HG02571 (cell line): ENCODE results near the gene BRAP.
"Not testable (repeated sequence)": the region's sequence is repeated elsewhere in the genome, so short reads cannot be mapped to it uniquely, and the experiment has no call there.

Experiments used
- ATAC-seq: cut with Tn5 transposase; IDR thresholded peaks from one replicate; pipeline ENCODE4 v1.9.1; 2021; ENCODE audit warnings: mild to moderate bottlenecking, moderate library complexity; ENCODE audit not compliant: unreplicated experiment

Gene BRAP

DNA sequence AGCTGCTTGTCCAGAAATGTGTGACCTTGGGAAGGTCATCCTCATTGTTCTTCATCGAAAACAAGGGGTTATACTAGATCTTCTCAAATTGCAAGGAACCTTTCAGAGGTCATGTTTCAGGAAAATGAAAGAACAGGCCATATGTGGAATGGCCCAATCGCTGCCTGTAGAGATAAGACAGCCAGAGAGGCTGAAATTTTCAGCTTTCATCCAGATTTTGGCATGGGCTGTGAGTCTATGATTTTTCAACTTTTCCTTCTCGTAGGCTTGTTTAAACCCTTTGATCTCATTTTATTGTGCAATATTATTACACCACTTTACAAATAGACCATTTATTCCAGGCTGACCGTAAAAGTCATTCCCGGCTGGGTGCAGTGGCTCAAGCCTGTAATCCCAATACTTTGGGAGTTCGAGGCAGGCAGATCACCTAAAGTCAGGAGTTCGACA, 69.6 kb downstream of the BRAP start:
- ATAC-seq = no peak

GRCh38 chr12:111607239-111607638, 78.5 kb downstream of the BRAP start:
- no peak for ATAC-seq

GRCh38 chr12:111606767-111607230, 79.0 kb downstream of the BRAP start:
- no peak for ATAC-seq

GRCh38 chr12:111605911-111606766, 79.6 kb downstream of the BRAP start:
- no peak for ATAC-seq

- not testable (repeated sequence) for ATAC-seq
Measured at GRCh38 chr12:111602857-111603256, 82.9 kb downstream of the BRAP start.

GRCh38 chr12:111602348-111602747, 83.4 kb downstream of the BRAP start:
- no peak for ATAC-seq

GRCh38 chr12:111600986-111601385, 84.8 kb downstream of the BRAP start:
- not testable (repeated sequence) for ATAC-seq

DNA sequence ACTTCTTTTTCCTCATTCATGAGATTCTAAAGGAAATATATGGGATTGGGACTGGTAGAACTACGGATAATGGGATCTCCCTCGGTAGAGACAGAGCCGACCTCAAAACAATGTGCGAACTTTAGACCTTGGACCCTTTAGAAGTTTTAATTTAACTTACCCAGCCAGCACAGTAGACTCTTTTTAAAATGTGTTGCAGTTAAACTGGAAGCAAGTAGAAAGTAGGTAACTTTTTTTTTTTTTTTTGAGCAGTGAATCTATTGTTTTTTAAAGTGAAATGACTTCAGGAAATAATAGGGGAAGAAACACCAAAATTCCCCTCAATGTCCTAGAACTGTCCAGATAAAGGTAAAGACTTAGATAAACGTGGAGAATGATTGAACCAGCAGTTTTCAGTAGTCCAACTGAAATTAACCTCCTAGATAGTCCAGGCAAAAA, 85.5 kb downstream of the BRAP start:
- no peak for ATAC-seq

DNA sequence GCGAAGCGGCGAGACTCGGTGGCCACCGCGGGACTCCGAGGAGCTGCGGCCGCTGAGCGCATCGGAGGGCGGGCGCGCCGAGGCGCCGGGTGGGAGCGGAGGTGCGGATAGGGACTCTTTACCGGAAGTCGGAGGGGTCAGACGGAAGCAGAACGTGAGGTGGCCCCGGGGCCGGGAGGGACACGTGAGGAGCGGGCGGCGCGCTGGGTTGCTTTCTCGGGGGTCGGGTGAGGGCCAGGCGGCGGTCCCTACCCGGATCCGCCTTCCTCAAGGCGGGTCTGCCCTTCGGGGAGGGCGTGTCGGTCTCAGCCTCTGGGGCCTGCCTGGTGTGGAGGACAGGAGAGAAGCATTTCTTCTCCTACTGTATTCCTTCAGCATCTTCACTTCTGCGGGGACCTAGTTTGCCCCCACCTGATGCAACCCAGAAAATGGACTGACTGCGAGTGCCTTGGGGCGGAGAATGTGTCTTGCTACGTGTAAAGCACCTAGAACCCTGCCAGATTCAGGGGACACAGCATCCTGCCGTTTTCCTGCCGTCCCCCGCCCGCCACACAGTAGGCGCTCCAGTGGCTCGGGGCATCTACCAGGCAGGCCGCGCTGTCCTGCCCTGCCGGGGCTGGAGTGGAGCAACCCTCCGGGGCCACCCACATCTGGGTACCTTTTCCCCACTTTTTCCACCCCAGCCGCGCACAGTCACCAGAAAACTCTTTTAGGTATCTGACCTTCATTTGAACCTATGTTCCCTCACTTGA, 86.1 kb downstream of the BRAP start:
- ATAC-seq = peak; percentile 61

DNA sequence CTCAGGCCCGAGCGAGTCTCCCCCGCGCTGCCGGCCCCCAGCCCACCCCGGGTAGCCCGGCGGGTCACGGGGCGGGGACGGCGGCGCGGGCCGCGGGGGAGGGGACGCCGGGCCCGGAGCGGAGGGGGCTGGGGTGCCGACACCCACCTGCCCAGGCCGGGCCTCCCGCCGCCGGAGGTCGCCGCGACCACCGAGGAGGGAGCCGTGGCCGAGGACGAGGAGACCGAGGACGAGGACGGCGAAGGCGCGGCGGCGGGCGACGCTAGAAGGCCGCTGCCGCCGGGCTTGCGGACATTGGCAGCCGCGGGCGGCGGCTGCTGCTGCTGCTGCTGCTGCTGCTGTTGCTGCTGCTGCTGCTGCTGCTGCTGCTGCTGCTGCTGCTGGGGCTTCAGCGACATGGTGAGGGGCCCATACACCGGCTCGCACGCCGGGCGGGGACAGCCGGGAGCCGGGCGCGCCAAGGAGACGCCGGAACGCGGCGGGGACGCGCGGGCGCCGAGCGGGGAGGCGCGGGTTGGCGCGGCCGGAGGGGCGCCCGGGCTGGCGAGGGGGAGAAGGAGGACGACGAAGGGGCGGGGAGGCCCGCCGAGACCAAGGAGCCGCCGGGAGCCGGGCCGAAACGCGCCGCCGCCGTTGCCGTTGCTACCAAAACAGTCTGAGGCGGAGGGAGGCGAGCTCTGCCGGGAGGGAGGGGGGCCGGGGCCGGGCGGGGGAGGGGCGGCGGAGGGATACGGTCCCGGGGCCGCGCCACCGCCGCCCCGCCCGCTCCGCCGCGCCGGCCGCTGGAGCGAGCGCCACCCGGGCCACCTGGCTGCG, 86.9 kb downstream of the BRAP start, which contains the start of gene ATXN2:
Gene ATXN2, minus strand, starts transcription at position 679 of the 816 bp plus-strand sequence. Its CDS starts 281 bp downstream, at position 398.
- peak; percentile 43 for ATAC-seq

DNA sequence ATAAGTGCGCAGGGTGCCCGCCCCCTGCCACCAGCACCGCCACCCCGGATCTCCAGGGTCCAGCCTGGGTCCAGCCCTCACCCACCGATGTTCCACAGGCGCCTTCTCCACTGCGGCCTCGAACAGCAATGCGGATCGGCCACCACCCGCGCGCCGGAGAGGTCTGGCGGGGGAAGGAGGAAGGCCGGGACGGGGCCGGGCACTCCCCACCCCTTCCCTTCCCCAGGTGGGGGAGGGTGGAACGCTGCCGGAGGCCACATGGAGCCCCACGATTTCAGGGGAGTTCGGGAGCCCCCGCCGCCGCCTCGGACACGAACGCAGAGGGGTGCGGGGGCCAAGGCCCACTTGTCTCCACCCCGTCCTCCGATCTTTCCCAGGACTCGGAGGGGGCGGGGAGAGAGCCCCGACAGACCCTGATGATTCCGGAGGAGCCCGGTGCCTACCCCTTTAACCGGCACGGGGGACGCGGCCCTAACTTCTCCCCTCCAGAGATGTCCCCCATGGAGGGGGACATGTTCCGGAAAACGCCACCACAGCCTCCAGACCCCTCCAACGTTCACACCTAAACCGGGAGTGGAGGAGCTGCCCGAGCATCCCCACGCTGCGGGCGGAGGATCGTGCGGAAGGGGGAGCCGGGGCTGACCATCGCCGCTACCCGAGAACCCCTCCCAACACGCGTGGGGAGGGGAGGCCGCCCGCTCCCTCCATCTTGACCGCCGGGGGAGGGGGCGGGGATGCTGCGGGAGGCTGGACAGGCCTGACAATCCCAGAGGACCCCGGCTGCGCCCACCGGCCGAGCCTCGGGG, 87.7 kb downstream of the BRAP start:
- ATAC-seq = peak; percentile 1

DNA sequence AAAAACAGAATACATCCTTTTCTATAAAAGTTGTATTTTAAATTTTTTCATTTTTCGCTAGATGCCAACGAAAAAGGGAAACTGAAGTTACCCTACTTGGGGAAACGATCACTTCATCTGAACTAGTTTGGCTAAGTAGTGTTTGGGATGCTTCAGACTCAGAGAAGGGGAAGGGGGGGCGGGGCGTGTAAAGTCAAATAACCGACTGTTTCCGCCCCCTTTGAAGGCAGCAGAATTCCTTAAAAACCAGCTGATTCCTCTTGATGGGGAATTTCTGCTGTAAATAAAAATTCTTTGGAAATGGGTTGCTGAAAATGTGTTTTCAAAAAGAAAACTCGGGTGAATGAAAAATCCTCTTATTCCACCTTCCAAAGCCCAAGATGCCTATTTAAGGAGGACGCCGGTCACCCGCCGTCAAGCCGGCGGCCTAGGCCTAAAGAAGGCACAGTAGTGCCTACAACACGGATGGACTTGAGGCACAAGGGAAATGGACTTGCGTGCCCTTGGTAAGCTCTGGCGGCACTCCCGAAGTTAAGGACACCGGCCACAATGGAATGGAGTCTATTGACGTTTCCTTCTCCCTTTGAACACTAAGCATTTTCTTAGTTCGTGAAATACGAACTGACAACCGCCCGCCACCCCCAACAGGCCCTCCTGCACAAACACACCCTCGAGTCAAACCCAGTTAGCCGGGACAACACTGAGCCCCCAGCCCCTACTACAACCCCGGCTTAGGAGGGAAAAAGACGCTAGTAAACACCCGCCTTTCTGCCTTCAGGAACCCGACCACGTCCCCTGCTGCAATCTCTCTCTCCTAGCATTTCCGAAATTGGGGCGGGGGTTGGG, 88.5 kb downstream of the BRAP start:
- ATAC-seq = no peak

- ATAC-seq = not testable (repeated sequence)
Measured at GRCh38 chr12:111595341-111595835, 90.4 kb downstream of the BRAP start.
